Measurements from ENCODE around the gene ZNF277. TPM values are rescaled to one million over a fixed set of nuclear protein-coding genes. Genes with fewer than 3 reads are reported as not detected.

The ZNF277 gene
- total and polyA plus RNA-seq, 10 of the 15 experiments (the other 5 are each of a cell fraction or from before 2014, with no cell fraction given), result 10.6 to 33.9 (median 22.0) TPM

DNA sequence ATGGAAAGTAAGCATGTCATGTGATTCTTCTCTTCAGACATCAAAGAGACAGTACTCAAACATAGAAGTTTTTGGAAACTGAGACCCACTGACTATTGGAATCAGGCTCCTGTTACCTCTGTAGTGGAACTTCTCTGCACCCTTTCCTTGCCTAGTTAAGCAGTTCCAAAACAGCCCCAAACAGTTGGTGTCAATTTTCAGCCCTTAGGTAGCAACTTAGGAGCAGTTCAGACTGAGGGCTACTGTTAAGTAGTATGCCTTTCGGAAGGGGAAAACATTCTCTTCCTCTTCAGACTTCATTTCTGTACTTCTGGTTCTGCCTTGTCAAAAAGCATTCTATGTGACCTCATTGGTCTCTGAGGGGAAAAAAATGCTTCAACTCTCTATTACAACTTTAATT, 85.7 kb downstream of the ZNF277 start:
- in situ Hi-C loops (cut with MboI) (no loop called here), intact Hi-C loops (cut with micrococcal nuclease; ENCODE audit: unreplicated experiment) (no loop called here)
- no TSS peak for BruUV-seq (replicated peaks)
- no peak overlapping the region for H3K9ac ChIP-seq (ENCODE audit: control insufficient read depth, insufficient read depth, low read length)
- no peaks in the 10 kb centered on the region for H3K4me1 ChIP-seq (ENCODE audit: control insufficient read depth, insufficient read depth, low read length)
- H3K4me2 ChIP-seq (ENCODE audit: control insufficient read depth, insufficient read depth), result no peak overlapping the region
- ATAC-seq (no peak), FAIRE-seq (no peak), DNase-seq (ENCODE audit: low read depth, low spot score) (no peak)
- CTCF ChIA-PET, result no interaction called here
- RAD21 ChIA-PET (ENCODE audit: unreplicated experiment), result no interaction called here
- SMC1A ChIA-PET (ENCODE audit: uncharacterized antibody, unreplicated experiment), result no interaction called here
- no peak overlapping the region for H3K27ac ChIP-seq (ENCODE audit: control insufficient read depth, insufficient read depth)
- H3K4me3 ChIP-seq, result no peak overlapping the region
- no peaks in the 10 kb centered on the region for H3K27me3 ChIP-seq (replicated peaks in 1 of 2; ENCODE audit: control insufficient read depth in 2 of 2, insufficient read depth in 2 of 2, low read length in 1 of 2)
- no peaks in the 10 kb centered on the region for H3K9me3 ChIP-seq (replicated peaks; ENCODE audit: control insufficient read depth, insufficient read depth, low read length)
- no peaks in the 10 kb centered on the region for H3K79me2 ChIP-seq (ENCODE audit: control insufficient read depth, insufficient read depth, low read length)
- 100% methylated on average over 1 of the region's 1 CpG for WGBS (ENCODE audit: insufficient coverage, insufficient replicate concordance, low lambda C conversion rate, missing lambda C conversion rate)
- H4K20me1 ChIP-seq (ENCODE audit: control insufficient read depth, insufficient read depth), result no peaks in the 10 kb centered on the region
- H3K36me3 ChIP-seq (ENCODE audit: control insufficient read depth in 2 of 2, insufficient read depth in 2 of 2, low read length in 1 of 2), result no peaks in the 10 kb centered on the region; a peak in 1 of 4 replicates
- no peak overlapping the region for H2AFZ ChIP-seq (ENCODE audit: control insufficient read depth, low read depth, low read length)
- POLR2A ChIA-PET, result no interaction called here
- no peak for TF ChIP-seq MXI1 (IDR thresholded peaks at IDR 0.05; ENCODE audit: low read depth, low read length)
- TF ChIP-seq, protein P1, sequence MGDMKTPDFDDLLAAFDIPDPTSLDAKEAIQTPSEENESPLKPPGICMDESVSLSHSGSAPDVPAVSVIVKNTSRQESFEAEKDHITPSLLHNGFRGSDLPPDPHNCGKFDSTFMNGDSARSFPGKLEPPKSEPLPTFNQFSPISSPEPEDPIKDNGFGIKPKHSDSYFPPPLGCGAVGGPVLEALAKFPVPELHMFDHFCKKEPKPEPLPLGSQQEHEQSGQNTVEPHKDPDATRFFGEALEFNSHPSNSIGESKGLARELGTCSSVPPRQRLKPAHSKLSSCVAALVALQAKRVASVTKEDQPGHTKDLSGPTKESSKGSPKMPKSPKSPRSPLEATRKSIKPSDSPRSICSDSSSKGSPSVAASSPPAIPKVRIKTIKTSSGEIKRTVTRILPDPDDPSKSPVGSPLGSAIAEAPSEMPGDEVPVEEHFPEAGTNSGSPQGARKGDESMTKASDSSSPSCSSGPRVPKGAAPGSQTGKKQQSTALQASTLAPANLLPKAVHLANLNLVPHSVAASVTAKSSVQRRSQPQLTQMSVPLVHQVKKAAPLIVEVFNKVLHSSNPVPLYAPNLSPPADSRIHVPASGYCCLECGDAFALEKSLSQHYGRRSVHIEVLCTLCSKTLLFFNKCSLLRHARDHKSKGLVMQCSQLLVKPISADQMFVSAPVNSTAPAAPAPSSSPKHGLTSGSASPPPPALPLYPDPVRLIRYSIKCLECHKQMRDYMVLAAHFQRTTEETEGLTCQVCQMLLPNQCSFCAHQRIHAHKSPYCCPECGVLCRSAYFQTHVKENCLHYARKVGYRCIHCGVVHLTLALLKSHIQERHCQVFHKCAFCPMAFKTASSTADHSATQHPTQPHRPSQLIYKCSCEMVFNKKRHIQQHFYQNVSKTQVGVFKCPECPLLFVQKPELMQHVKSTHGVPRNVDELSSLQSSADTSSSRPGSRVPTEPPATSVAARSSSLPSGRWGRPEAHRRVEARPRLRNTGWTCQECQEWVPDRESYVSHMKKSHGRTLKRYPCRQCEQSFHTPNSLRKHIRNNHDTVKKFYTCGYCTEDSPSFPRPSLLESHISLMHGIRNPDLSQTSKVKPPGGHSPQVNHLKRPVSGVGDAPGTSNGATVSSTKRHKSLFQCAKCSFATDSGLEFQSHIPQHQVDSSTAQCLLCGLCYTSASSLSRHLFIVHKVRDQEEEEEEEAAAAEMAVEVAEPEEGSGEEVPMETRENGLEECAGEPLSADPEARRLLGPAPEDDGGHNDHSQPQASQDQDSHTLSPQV (IDR thresholded peaks at IDR 0.05), result no peak
- no peak for TF ChIP-seq PAX8 (IDR thresholded peaks at IDR 0.05)
- no peak for TF ChIP-seq BCL11A (IDR thresholded peaks at IDR 0.05; ENCODE audit: low read depth, low read length)
- no peak for TF ChIP-seq TCF3 (IDR thresholded peaks at IDR 0.05; ENCODE audit: borderline replicate concordance, insufficient read depth, low read depth, low read length)
- TF ChIP-seq RBBP5 (conservative IDR thresholded peaks at IDR 0.05), result no peak
- TF ChIP-seq EP300 (IDR thresholded peaks at IDR 0.05; ENCODE audit: borderline replicate concordance in 1 of 2, control insufficient read depth in 1 of 2, low read depth in 2 of 2, low read length in 2 of 2), result no peak
- TF ChIP-seq IRF4 (IDR thresholded peaks at IDR 0.05; ENCODE audit: low read depth, low read length), result no peak
- TF ChIP-seq CBX3 (IDR thresholded peaks at IDR 0.05; ENCODE audit: borderline replicate concordance, low read depth), result no peak
- TF ChIP-seq SMAD5 (IDR thresholded peaks at IDR 0.05; ENCODE audit: low read depth), result no peak
- TF ChIP-seq, protein P2, sequence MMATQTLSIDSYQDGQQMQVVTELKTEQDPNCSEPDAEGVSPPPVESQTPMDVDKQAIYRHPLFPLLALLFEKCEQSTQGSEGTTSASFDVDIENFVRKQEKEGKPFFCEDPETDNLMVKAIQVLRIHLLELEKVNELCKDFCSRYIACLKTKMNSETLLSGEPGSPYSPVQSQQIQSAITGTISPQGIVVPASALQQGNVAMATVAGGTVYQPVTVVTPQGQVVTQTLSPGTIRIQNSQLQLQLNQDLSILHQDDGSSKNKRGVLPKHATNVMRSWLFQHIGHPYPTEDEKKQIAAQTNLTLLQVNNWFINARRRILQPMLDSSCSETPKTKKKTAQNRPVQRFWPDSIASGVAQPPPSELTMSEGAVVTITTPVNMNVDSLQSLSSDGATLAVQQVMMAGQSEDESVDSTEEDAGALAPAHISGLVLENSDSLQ (IDR thresholded peaks at IDR 0.05), result no peak
- TF ChIP-seq, protein P3, sequence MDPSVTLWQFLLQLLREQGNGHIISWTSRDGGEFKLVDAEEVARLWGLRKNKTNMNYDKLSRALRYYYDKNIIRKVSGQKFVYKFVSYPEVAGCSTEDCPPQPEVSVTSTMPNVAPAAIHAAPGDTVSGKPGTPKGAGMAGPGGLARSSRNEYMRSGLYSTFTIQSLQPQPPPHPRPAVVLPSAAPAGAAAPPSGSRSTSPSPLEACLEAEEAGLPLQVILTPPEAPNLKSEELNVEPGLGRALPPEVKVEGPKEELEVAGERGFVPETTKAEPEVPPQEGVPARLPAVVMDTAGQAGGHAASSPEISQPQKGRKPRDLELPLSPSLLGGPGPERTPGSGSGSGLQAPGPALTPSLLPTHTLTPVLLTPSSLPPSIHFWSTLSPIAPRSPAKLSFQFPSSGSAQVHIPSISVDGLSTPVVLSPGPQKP (IDR thresholded peaks at IDR 0.05; ENCODE audit: low read depth, low read length), result no peak
- TF ChIP-seq ESRRA (IDR thresholded peaks at IDR 0.05; ENCODE audit: low read length), result no peak
- TF ChIP-seq, protein P4, sequence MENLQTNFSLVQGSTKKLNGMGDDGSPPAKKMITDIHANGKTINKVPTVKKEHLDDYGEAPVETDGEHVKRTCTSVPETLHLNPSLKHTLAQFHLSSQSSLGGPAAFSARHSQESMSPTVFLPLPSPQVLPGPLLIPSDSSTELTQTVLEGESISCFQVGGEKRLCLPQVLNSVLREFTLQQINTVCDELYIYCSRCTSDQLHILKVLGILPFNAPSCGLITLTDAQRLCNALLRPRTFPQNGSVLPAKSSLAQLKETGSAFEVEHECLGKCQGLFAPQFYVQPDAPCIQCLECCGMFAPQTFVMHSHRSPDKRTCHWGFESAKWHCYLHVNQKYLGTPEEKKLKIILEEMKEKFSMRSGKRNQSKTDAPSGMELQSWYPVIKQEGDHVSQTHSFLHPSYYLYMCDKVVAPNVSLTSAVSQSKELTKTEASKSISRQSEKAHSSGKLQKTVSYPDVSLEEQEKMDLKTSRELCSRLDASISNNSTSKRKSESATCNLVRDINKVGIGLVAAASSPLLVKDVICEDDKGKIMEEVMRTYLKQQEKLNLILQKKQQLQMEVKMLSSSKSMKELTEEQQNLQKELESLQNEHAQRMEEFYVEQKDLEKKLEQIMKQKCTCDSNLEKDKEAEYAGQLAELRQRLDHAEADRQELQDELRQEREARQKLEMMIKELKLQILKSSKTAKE (IDR thresholded peaks at IDR 0.05; ENCODE audit: low read depth, poor library complexity, severe bottlenecking), result no peak
- TF ChIP-seq NR2C1 (IDR thresholded peaks at IDR 0.05), result no peak
- no peak for TF ChIP-seq EGR1 (IDR thresholded peaks at IDR 0.05; ENCODE audit: borderline replicate concordance in 1 of 2, low read depth in 2 of 2, low read length in 2 of 2)
